ENCODE measurements around the gene USP44.

USP44 gene

GRCh38 chr12:95545303-95545702 is 6.0 kb downstream of the USP44 start:
- ChIA-PET POLR2A (no interaction called here), CTCF (interaction anchor here (0.6 to 2.6 kb wide), 3 partner anchors 11 to 453 kb away, joined by 3 to 12 read pairs (median 3); no protein-coding TSS in a partner anchor)
- no peak for DNase-seq (ENCODE audit: extremely low spot score)
- TF ChIP-seq, protein P1, sequence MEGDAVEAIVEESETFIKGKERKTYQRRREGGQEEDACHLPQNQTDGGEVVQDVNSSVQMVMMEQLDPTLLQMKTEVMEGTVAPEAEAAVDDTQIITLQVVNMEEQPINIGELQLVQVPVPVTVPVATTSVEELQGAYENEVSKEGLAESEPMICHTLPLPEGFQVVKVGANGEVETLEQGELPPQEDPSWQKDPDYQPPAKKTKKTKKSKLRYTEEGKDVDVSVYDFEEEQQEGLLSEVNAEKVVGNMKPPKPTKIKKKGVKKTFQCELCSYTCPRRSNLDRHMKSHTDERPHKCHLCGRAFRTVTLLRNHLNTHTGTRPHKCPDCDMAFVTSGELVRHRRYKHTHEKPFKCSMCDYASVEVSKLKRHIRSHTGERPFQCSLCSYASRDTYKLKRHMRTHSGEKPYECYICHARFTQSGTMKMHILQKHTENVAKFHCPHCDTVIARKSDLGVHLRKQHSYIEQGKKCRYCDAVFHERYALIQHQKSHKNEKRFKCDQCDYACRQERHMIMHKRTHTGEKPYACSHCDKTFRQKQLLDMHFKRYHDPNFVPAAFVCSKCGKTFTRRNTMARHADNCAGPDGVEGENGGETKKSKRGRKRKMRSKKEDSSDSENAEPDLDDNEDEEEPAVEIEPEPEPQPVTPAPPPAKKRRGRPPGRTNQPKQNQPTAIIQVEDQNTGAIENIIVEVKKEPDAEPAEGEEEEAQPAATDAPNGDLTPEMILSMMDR (IDR thresholded peaks at IDR 0.05; ENCODE audit: control extremely low read depth, extremely low read depth, low read depth, missing control alignments): no peak

DNA sequence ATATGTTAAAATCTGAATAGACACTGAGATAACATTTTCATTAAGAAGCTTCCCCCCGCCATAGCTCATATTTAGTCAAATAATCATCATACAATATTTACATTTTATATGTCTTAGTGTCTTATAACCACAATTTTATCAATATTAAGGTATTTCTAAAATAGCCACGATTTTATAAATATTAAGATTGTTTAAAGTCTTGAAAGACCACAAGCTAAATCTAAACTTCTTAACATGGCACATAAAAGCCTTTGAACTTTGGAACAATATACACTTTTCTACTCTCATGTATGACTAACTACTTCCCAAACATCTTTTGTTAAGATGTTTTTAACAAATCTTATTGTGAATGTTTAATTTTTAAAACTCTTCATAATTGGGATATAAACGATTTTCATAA is 6.5 kb downstream of the USP44 start:
- no peak for DNase-seq (ENCODE audit: extremely low spot score)
- ChIA-PET POLR2A (no interaction called here), CTCF (interaction anchor here (1.0 to 2.6 kb wide), 2 partner anchors 10 to 453 kb away, joined by 3 to 12 read pairs; no protein-coding TSS in a partner anchor)
- TF ChIP-seq, protein P1 (IDR thresholded peaks at IDR 0.05; ENCODE audit: control extremely low read depth, extremely low read depth, low read depth, missing control alignments): no peak

DNA sequence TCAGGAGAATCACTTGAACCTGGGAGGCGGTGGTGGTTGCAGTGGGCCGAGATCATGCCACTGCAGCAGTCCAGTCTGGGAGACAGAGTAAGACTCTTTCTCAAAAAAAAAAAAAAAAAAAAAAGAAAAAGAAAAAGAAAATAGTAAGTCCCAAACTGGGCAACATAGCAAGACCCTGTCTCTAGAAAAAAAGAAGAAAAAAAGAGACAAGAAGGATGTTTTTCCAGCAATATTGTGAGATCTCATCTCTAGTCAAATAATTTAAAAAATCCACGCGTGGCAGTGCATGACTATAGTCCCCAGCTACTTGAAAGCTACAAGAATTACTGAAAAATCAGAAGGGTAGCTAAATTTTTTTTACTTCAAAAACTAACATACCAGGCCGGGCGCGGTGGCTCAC is 8.0 kb downstream of the USP44 start:
- ChIA-PET CTCF (interaction anchor here (1.2 to 2.6 kb wide), 2 partner anchors 9 to 588 kb away, joined by 3 to 12 read pairs; no protein-coding TSS in a partner anchor), POLR2A (no interaction called here)
- TF ChIP-seq, protein P1 (IDR thresholded peaks at IDR 0.05; ENCODE audit: control extremely low read depth, extremely low read depth, low read depth, missing control alignments): no peak
- DNase-seq (ENCODE audit: extremely low spot score): no peak

GRCh38 chr12:95541436-95541835 is 9.8 kb downstream of the USP44 start:
- ChIA-PET CTCF (no interaction called here), POLR2A (no interaction called here)
- no peak for DNase-seq (ENCODE audit: extremely low spot score)
- TF ChIP-seq, protein P1 (IDR thresholded peaks at IDR 0.05; ENCODE audit: control extremely low read depth, extremely low read depth, low read depth, missing control alignments): no peak

GRCh38 chr12:95538656-95539055 is 12.6 kb downstream of the USP44 start:
- TF ChIP-seq, protein P1 (IDR thresholded peaks at IDR 0.05; ENCODE audit: control extremely low read depth, extremely low read depth, low read depth, missing control alignments): no peak
- DNase-seq (ENCODE audit: extremely low spot score): no peak
- POLR2A ChIA-PET: no interaction called here
- CTCF ChIA-PET: interaction anchor here (0.8 to 9.0 kb wide), 3 partner anchors 9 to 466 kb away, joined by 3 to 101 read pairs (median 7); partner anchors contain the start of gene NR2C1

DNA sequence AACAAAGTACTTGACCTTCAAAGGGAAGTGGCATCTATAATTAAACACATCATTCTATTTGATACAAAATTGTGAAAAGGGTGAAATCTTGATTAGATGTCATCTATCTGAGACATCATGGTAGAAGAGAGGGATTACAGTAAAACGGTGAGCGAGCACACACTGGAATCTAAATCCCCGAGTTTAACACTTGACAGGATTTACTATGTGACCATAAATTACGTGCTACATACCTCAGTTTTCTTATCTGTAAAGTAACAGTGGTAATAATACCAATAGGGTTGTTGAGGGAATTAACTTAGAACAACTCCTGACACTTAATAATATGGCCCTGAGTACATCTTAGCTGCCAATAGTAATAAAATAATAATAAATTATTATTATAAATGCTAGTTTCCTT is 13.3 kb downstream of the USP44 start:
- TF ChIP-seq, protein P1 (IDR thresholded peaks at IDR 0.05; ENCODE audit: control extremely low read depth, extremely low read depth, low read depth, missing control alignments): no peak
- CTCF ChIA-PET: interaction anchor here (0.8 to 9.0 kb wide), 2 partner anchors 8 to 421 kb away, joined by 3 to 101 read pairs; no protein-coding TSS in a partner anchor
- POLR2A ChIA-PET: no interaction called here

More for the DNA sequence above, 13.3 kb downstream of the USP44 start:
- DNase-seq (ENCODE audit: extremely low spot score): no peak

All from GM10248 (cell line).